ENCODE measurements around the gene LOC101059915.
A peak's percentile ranks its signal among the peaks of the same experiment; 100 is the strongest.

Gene LOC101059915

DNA sequence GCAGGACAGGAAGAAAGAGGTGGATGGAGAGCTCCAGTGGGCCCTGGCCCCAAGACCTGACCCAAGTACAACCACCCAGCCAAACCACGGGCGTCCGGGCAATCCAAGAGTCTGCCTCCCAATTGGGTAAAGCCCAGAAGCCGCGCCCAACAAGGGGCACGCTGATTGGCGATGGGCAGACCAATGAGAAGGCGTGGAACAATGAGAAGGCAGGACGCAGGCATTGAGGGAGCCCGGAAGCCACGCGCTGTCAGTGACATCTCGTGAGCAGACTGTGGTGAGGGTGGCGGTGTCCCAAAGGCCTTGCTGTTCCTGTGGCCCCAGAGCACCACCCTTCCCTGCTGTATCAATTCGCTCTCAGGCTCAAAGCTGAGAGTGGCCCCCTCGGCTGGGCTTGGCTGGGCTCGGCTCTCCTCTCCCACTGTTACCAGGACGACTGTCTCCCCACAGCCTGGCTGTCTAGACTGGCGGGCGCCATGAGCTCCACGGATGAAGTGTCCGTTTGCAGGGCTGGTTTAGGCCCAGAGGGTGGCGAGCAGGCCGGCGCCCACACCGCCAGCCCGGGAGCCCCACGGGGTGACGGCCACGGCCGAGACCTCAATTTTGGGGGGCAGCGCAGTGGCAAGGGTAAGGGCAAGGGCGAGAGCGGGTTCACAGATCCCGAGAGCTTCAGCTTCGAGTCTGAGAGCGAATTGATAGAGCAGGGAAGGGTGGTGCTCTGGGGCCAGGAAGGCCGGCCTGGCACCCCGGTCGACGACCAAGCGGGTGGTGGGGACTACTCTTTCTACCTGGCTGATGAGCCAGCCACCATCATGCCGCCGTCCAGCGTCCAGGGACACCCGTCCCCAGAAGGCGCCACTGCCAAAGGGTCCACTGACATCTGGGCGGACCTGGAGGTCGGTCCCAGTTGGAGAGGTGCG is at the start of gene LOC101059915:
Gene LOC101059915, plus strand, starts transcription at position 219 of the 920 bp plus-strand sequence.
- no peak for DNase-seq

DNA sequence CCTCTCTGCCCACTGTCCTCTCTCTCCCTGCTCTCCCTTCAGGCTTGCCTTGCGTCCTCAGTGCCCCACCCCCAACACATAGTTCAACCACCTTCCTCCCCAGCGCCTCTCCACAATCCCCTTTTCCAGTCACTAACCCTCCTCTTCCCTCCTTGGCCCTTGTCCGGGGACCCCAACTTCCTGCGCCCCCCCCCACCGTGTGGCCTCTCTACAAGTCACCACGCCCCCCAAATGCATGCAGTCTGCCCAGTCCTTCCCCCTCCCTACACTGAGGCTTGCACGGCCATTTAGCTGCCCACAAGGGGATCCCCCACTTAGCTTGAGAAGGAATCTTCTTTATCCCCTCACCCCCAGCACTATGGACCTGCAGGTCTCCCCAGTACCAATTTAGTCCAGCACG is 49.6 kb upstream of the LOC101059915 start:
- DNase-seq = no peak

DNA sequence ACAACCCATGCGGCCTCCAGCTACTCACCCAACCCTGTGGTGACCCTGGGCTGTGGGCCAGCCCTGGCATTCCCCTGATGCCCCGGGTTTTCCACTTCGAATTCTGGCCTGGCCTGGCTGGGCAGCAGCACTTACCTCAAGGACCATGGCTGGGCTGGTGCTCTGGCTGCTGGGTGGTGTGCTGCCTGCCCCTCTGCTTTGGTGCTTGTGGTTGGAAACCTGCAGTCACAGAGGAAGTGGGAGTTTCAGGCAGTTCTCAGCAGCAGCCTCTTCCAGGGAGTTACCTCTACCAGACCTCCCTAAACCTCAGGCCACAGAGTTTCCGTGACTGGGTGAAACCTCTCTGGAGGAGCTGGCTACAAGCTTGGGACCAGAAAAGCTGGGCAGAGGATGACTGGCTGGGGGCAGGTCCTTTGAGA is 49.0 kb upstream of the LOC101059915 start, which contains the start of gene CXCR3:
Gene CXCR3, minus strand, starts transcription at position 209 of the 419 bp plus-strand sequence. Its CDS starts 62 bp downstream, at position 147.
- no peak for DNase-seq

DNA sequence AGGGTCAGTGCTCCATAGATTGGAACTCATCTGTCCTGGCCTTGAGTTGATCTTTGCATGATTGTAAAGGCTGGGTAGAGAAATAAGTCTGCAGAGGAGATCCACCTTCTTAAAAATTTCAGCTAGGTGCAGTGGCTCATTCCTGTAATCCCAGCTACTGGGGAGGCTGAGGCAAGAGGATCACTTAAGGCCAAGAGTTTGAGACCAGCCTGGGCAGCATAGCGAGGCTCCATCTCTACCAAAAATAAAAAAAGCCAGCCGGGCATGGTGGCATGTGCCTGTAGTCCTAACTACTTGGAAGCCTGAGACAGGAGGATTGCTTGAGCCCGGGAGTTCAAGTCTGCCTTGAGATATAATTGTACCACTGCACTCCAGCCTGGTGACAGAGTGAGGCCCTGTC is 48.6 kb upstream of the LOC101059915 start:
- DNase-seq = no peak

DNA sequence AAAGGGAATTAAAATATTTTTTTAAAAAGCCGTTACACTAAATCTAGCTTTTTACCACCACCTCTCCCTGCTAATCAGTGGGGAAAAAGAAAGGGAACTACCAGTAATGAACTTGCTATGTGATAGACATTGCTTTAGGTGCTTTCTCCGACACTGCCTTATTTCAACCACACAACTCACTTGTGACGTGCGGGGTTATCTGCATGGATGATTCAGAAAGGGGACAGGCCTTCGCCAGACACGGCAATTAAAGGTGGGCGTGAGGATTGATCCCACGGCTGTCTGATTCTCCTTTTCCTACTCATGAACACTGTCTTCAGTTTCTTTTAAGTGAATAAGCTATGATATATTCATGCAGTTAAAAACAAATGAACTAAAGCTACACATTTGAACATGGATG is 48.2 kb upstream of the LOC101059915 start:
- DNase-seq = no peak

DNA sequence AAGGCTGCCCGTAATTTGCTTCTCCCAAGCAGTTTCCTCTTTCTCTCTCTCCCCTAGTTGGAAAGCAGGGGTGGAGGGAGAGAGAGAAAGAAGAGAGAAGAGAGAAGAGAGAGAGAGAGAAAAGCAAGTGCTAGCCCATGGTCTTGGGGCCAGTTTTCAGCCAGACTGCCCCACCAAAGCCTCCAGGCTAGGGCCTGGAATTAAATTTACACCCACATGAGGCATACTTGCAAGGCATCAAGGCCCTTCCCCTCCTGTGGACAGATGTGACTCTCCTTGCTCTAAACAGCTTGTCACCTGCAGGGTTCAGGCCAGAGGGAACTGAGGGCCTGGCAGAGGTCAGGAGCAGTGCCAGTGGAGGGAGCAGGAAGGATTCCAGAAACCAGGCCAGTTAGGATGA is 47.4 kb upstream of the LOC101059915 start:
- DNase-seq = no peak

DNA sequence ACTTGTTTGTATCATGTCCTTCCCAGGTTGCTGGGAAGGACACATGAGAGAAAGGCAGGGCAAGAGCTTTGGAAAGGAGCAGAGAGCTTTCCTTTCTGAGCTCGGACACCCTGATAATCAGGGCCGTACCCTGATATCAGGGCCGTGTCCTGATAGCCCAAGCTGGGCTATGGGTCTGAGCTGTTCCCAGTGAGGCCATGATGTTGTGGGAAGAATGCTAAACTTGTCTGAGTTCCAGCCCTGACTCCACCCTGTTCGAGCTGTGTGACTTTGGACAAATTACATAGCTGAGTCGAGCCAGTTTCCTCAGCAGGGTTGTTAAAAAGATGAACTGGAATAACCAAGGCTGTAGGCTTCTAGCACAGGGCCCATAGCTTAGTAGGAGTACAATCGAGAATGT is 45.7 kb upstream of the LOC101059915 start:
- no peak for DNase-seq

DNA sequence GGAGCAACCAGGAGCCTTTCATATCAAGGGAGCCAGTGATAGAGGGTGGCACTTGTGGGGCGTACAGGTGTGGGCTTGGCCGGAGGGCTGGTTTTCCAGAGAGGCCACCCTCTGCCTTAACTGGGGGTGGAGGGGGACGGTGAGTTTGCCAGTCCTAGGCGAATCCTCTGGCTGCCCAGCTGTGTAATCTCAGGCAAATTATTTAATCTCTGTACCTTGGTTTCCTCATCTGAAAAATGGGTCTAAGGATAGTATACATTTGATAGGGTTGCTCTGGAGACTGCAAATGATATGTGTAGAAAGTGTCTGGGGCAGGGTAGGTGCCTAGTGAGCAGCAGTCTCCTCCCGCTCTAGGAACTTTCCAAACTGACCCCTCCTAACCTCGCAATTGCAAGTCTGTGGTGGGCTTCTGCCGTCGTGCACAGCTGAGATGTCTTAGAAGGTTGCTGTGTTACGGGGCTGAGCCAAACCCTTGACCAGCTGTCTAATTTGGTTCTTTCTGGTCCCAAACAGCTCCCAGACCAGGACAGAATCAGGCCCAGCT is 45.2 kb upstream of the LOC101059915 start:
- DNase-seq = no peak

DNA sequence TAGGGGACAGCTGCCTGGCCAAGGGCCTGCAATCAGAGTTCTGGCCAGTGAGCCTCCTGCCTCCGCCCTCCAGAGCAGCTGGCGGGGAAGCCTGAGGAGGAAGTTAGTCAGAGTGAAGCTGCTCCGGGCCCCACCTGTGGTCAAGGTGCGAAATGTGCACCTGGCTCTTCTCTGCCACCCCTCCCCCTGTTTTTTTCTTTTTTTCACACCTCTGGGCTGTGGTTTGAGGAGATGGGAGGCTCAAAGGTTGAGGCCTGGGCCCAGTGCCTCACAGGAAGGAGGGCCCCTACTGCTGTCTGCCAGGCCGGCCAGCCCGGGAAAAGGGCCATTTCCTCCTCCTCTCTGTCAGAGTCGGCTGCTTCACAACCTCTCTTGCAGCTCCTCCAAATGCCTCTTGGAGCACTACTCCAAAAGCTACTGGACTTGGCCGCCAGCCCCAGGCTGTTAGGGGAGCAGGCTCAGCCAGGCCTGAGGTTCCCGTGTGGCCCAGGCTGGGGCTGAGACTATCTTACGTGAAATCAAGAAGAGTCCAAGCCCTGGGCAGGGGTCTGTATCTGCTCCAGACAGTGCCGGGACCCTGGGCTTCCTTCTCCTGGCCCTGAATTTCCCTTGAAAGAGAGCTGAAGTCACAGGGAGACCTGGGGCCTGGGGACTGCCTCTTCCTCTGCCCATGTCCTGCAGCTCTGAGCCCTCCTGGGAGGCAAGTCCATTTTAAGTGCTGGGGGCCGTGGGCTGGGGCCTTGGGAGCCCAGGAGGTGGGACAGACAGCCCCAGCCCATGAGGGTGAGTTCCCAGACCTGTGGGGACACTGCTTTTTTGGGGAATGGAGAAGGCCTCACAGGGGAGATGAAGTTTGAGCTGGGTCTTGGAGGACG is 44.5 kb upstream of the LOC101059915 start:
- DNase-seq = peak; percentile 52

DNA sequence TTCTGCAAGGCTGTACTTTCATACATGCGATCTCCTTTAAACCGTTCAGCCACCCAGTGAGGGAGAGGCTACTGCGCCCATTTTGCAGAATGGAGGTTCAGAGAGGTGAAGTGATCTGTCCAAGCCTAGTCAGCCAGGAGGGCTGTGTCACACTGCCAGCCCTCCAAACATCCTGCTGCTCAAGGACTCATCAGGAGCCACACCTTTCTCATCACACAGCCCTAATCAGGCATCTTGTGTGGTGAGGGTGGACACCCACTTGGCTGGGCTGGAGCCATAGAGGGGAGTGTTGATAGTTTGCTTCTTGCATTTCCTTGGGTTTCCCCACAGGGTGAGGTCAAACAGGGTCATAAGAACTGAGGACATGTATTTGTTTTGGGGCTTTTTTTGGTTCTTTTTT is 43.6 kb upstream of the LOC101059915 start:
- no peak for DNase-seq

DNA sequence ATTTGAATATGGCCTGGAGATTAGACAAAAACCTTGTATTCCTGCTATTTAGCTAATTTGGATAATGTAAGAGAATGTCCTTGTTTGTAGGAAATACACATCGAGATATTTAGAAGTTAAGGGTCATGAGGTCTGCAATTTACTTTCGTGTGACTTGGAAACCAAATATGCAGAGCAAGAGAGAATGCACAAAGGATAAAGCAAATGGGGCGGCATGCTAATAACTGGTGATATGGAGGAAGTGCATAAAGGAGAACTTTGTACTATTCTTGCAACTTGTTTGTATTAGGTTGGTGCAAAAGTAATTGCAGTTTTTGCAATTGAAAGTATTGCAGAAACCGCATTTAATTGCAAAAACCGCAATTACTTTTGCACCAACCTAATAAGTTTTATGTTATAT is 41.9 kb upstream of the LOC101059915 start:
- DNase-seq = no peak

DNA sequence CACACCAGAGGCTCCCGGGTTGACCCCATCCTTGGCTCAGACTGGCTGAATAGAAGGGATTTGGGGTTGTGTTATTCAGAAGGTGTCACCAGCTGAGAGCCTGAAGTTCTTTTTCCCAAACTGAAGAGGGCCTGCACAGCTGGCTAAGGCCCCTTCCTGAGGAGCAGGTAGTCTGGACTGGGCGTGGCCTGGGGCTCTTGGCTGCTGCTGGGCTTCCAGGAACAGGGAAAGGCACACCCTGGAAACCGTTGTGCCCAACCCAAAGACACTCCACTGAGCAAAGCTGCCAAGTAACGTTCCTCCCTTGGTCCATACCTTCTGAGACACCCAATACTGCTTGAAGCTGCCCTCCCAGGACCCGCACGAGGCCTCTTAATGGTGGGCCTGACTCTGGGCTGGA is 40.8 kb upstream of the LOC101059915 start:
- no peak for DNase-seq

DNA sequence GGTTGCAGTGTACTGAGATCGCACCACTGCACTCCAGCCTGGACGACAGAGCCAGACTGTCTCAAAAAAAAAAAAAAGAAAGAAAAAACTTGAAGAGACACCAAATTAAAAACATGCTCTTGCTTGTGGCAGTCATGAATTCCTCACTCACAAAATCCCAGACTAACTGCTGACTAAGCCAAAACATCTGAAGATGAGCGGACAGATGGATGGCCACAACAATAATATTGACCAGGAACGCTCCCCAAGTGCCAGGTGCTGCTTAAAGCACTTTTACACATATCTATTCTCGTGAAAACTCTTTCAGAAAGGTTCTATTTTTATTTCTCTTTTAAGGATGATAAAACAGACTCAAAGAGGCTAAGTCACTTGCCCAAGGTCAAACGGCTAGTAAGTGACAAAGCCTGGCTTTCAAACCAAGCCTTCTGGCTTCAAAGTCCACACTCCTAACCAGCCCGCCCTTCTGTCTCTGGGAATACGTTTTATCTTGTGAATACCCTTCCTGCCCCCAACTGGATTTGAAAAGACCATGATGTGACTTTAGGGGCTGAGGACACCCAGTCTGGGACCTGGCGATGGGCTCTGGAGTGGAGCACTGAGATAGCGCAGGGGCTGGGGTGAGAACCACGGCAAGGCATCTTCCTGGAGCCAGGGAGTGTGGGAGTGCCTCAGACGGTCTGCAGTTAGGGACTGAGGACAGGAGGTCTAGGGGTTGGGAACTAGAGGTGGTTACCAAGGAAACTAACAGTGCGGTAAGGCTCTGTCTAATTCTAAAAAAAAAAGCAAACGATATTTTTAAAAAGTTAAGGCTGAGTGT is 39.5 kb upstream of the LOC101059915 start:
- DNase-seq = no peak

DNA sequence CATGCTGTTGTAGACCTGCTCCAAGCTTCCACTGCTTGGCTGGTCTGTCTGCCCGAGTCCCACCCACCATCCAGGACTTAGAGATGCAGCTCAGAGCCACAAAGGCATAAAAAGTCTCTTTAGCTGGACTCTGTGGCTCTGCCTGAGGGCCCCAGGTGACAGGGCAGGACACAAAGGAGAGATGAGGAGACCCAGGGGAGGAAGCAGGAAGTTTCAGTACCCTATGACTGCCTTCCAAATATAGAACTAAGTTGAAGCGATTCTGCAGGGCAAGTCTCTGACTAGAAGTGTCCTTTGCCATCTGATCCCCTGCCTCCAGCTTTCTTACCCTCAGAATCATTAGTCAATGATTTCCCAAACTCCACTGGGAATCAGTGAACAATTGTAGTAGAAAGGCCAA is 37.9 kb upstream of the LOC101059915 start:
- no peak for DNase-seq

DNA sequence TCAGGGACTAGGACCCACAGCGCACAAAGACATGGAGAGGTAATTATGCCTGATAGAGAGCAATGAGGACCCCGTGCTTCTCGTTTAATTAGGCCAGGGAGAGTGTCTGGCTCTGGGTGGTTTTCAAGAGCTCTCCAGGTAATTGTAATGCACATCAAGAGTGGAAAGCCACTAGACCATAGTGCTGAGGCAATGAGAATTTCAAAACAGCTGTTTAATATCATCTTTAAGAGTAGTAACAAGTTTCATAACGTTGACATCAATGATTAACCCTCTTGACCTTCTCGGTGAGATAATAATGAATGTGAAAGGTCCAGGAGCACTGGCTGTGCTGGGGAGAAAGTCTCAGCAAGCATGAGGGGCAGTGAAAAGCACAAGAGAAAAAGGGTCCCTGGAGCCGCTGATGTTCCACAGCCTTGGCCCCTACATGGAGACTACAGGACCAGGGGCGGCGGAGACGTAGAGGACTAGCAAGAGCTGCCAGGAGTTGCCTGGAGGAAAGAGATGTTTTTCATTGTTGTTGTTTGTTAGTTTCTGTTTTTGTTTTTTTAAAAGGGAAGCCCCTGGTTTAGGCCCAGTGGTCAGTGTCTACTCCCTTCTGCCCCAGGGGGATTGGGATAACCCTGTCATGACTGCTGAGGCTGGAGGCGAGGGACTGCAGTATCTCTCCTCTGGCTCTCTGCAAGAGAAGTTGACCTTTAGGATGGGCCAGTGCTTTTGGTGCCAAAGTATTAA is 34.3 kb upstream of the LOC101059915 start:
- DNase-seq = no peak

DNA sequence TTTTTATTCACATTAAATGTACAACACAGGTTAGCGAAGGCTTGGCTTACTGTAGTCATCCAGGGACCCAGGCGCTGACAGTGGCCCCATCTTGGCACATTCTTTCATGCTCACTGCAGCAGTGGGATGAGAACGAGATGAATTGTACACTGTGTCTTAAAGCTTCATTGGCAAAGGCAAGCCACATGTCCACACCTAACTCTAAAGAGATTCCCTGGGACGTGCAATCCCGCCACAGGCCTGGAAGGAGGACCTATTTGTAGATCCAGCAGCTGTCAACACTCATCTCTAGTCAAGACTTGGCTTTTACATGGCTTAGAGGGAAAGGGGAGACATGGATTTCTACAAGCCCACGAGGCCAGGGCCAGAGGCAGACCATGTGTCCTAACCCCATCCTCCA is 33.0 kb upstream of the LOC101059915 start:
- no peak for DNase-seq

DNA sequence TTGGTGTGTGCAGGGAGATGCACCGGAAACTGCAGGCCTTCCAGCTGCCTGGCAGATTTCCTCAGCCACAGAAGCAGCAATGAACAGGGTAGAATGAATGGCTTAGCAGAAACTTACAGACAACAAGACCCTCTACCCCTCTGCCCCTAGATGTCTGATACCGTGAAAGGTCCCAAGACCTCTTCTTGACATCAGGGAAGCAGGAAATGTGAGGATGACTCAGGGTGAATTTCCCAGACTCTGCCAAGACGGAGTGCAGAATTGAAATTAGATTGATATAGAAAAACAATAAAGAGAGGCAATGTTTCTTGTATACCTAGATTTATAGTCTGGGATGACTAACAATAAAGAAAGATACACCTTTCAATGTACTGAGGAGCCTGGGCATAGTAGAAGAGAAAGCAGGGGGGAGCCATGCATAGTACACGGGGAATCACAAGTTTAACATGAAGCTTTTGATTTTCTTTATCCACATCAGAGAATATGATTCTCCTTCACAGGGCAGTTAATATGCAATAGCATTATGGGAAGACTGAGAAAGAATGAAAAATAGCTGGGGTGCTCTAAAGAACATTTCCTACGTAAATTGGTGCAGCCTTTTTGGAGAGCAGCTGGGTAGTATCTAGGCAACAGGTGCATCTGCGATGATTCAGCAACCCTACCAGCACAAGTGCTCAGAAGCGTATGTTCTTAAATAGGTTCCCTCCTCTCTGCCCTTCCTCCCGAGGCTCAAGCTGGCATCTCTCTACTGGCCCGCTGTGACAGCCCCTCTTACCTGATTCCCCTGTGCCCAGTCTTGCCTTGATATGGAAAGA is 30.7 kb upstream of the LOC101059915 start:
- no peak for DNase-seq

DNA sequence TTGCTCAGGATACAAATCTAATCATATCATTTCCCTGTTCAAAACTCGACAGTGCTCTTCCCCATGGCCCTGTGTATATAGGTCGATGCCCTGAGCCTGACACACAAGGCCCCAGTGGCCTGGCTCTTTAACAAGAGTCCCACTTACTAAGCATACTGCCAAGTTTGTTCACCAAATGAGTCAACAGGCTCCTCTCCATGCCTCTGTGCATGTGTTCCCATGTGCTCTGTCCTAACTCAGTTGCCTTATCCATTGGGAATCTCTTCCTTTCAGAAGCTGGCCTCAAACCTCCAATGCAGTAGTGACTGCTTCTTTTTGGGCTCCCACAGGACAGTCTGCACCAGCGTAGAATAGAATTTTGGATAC is 30.1 kb upstream of the LOC101059915 start:
- no peak for DNase-seq

DNA sequence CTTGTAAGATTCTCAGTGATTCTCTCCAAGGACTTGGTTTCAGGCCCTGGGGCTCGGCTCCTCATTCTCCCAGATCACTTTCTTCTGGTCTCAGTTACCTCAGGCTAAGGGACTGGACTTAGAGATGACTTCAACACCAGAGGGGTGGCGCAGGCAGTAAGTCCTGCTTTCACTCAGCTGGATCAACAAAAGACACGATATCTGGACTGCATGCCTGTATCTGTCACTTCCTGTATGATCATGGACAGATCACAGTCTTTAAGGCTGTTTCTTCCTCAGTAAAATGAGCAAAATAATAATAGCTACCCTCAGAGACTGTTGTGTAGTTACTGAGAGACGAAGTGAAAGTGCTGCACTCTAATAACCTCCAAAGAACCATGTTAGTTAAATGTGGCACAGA is 29.5 kb upstream of the LOC101059915 start:
- DNase-seq = no peak

DNA sequence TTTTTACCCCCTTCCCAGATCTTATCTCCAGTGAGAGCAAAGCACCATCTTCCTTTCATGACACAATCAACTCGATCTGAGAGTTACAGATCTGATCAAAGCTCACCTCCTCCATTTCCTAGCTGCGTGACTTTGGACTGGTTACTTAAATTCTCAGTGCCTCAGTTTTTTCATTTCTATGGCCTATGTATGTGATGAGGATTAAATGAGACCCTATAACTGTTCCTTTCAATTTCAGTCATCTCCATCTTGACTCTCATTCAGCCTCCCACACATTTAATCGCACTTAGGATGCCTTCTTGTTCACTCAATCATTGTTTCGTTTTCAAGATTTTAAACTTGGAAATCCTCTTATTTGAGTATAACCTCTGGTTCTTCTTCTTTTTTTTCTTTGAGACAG is 28.9 kb upstream of the LOC101059915 start:
- DNase-seq = no peak

Data from renal pelvis (tissue), 1 donor.